Stimulated activated CD4-positive, alpha-beta T cell treated with anti-CD3 and anti-CD28 coated beads, Interleukin-15, amount 100 ng/mL, for 24 hours (primary cell): ENCODE data around the gene KRTAP23-1.

ENCODE experiments used
- DNase-seq: peaks from one replicate; pipeline ENCODE4 v3.0.0-alpha.2; 2020

KRTAP23-1 gene

GRCh38 chr21:30348506-30348905 lies at the start of gene KRTAP23-1:
TSS of gene KRTAP23-1 (minus strand) at chr21:30348606. CDS start at chr21:30348606, 0 bp downstream.
- DNase-seq = no peak

GRCh38 chr21:30395731-30396130 lies 47.3 kb upstream of the KRTAP23-1 start, which contains the start of gene KRTAP13-1:
TSS of gene KRTAP13-1 (plus strand) at chr21:30396031. CDS start at chr21:30396087, 56 bp downstream.
- DNase-seq = no peak

- no peak for DNase-seq
Measured at GRCh38 chr21:30391492-30392025, 43.2 kb upstream of the KRTAP23-1 start.

- DNase-seq = no peak
Measured at GRCh38 chr21:30382201-30382600, 33.8 kb upstream of the KRTAP23-1 start.

GRCh38 chr21:30372139-30372770 lies 23.8 kb upstream of the KRTAP23-1 start, which contains the start of gene KRTAP13-2:
TSS of gene KRTAP13-2 (minus strand) at chr21:30372271. CDS start at chr21:30372213, 58 bp downstream.
- DNase-seq = no peak

GRCh38 chr21:30355906-30356305 lies 7.5 kb upstream of the KRTAP23-1 start:
- no peak for DNase-seq

GRCh38 chr21:30354308-30355005 lies 6.1 kb upstream of the KRTAP23-1 start:
- DNase-seq = no peak

GRCh38 chr21:30351534-30351933 lies 3.1 kb upstream of the KRTAP23-1 start:
- no peak for DNase-seq

- no peak for DNase-seq
Measured at GRCh38 chr21:30349572-30349971, 1.2 kb upstream of the KRTAP23-1 start.

- DNase-seq = no peak
Measured at GRCh38 chr21:30345014-30345413, 3.4 kb downstream of the KRTAP23-1 start.

- peak; percentile 52 for DNase-seq
Measured at GRCh38 chr21:30340714-30341573, 7.5 kb downstream of the KRTAP23-1 start.

GRCh38 chr21:30338717-30339116 lies 9.7 kb downstream of the KRTAP23-1 start:
- DNase-seq = no peak

- DNase-seq = no peak
Measured at GRCh38 chr21:30337772-30338171, 10.6 kb downstream of the KRTAP23-1 start.

- no peak for DNase-seq
Measured at GRCh38 chr21:30337276-30337744, 11.1 kb downstream of the KRTAP23-1 start, which contains the start of gene KRTAP27-1. TSS of gene KRTAP27-1 (minus strand) at chr21:30337694. CDS start at chr21:30337668, 26 bp downstream.

GRCh38 chr21:30336596-30336995 lies 11.8 kb downstream of the KRTAP23-1 start:
- DNase-seq = no peak

- DNase-seq = no peak
Measured at GRCh38 chr21:30333736-30334135, 14.7 kb downstream of the KRTAP23-1 start.

- no peak for DNase-seq
Measured at GRCh38 chr21:30332681-30333080, 15.7 kb downstream of the KRTAP23-1 start.

- DNase-seq = no peak
Measured at GRCh38 chr21:30329203-30329875, 19.1 kb downstream of the KRTAP23-1 start.

GRCh38 chr21:30326390-30326789 lies 22.0 kb downstream of the KRTAP23-1 start:
- no peak for DNase-seq

GRCh38 chr21:30320215-30320614 lies 28.2 kb downstream of the KRTAP23-1 start, which contains the start of gene KRTAP26-1:
TSS of gene KRTAP26-1 (minus strand) at chr21:30320315. CDS start at chr21:30320035, 280 bp downstream.
- DNase-seq = no peak

- DNase-seq = no peak
Measured at GRCh38 chr21:30315701-30316100, 32.7 kb downstream of the KRTAP23-1 start.

GRCh38 chr21:30306884-30307283 lies 41.5 kb downstream of the KRTAP23-1 start:
- no peak for DNase-seq
